ENCODE data around the gene SYT7.

SYT7 gene

GRCh38 chr11:61609000-61609979, 28.4 kb upstream of the SYT7 start:
- no peak for DNase-seq

GRCh38 chr11:61607920-61608599, 27.2 kb upstream of the SYT7 start:
- no peak for DNase-seq

DNA sequence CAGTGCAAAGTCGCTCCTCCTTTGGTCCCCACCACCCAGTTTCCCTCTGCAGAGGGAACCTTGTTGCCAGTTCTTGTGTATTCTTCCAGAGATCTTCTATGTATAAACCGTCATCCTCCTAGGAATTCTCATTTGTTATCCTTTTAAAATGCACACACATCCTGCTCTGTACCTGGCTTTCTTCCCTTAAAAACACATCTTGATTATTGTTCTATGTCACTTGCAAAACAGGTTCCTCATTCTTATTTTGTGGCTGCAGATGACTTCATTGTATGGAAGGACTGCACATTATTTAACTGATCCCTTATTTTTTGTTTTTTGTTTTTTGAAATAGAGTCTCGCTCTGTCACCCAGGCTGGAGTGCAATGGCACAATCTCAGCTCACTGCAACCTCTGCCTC, 26.6 kb upstream of the SYT7 start:
- no peak for DNase-seq

GRCh38 chr11:61603667-61604066, 22.8 kb upstream of the SYT7 start:
- DNase-seq, result no peak

- DNase-seq, result peak; percentile 28
These were observed 22.1 kb upstream of the SYT7 start for GRCh38 chr11:61602775-61603569.

DNA sequence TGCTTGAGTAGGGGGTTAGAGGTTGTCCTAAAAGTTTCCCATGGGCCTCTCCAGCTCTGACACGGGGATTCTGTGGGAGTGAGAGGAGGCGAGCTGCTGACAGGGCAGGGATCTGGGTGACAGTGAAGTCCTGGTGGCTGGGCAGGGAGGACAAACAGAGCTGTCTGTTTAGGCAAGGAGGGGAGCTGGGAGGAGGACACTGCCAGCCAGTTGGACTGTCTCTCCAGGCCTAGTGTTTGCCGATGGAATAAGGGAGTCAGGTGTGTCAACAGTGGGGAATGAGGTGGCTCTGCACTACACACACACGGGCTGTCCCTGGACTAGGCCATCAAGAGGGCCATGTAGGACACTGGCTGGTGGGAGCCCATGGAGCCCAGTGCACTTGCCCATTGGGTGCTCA, 20.6 kb upstream of the SYT7 start:
- DNase-seq, result no peak

- DNase-seq, result no peak
These were observed 19.3 kb upstream of the SYT7 start for GRCh38 chr11:61599968-61600710.

DNA sequence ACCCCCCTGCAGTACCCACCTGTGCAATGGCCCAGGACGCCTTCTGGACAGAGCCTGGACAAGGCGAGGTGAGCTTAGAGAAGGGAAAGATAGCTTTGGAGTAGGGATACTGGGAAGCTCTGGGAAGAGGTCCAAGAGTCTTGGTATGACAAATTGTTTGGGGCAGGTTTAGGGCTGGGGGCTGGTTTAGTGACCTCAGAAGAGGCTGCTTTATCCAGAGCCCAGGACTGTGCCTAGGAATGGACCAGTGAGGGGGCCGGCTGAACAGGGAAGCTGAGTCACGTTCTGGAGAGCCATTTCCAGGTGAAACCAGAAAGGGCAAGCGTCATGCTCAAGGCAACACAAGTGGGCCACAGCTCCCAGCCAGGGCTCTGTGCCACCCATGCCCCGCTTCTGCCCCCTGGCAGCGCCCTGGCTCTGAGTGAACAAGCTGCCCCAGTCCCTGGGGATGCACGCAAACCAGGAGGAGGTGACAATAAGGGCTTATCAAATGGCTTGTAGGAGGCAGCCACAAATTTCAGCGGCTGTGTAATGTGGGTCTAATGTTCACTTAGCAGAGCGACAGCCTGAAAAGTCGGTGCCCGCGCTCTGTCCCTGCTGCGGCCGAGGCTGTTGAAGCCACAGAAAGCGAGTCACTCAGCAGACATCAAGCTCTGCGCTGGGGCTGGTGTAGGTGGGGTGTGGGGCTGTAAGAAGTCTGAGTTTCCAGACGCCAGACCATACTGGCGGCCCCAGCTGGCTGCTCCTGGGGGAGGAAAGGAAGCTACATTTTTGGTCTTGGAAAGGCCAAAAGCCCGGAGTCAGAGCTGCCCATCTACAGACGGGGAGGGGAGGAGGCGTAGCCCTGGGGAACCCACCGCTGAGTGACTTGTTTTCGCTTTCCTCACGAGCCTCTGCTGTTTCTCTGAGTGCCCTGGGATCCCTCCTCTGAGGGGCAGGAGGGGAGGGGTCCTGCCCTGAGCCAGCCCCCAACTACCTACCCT, 18.3 kb upstream of the SYT7 start:
- peak; percentile 32 for DNase-seq

GRCh38 chr11:61598374-61598773, 17.5 kb upstream of the SYT7 start:
- DNase-seq, result no peak

DNA sequence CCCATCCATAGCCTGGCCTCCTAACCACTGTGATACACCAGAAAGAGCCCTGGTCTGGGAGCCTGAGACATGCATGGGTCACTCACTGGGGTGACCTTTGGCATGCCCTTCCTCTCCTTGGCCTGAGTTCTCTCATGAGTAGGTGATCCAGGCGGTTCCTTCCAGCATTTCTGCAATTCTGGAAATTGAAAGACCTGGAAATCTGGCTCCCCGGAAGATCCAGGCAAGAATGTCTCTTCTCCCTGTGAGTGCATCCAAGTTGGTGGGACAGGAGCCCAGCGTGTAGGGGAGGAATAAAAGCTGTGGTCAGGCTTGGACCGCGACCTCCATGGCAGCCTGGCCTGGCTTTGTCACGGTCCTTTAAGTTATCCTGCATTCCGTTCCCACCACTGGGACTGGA, 16.1 kb upstream of the SYT7 start:
- no peak for DNase-seq

GRCh38 chr11:61596542-61596941, 15.7 kb upstream of the SYT7 start:
- DNase-seq, result no peak

DNA sequence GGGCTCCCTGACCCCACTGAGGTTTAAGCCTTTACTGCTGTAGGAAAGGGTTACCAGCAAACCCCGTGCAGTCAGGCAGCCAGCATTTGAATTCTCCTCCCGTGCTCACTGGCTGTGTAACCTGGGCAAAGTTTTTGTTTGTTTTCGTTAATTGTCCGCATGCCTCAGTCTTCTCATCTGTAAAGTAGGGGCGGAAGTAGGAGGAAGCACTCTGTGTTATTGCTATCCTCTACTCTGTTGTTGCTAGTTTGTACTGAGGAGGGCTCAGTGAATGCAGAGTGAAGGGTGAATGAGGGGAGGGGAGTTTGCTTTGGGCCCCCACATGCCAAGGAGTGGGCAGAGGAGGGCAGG, 14.0 kb upstream of the SYT7 start:
- no peak for DNase-seq

DNA sequence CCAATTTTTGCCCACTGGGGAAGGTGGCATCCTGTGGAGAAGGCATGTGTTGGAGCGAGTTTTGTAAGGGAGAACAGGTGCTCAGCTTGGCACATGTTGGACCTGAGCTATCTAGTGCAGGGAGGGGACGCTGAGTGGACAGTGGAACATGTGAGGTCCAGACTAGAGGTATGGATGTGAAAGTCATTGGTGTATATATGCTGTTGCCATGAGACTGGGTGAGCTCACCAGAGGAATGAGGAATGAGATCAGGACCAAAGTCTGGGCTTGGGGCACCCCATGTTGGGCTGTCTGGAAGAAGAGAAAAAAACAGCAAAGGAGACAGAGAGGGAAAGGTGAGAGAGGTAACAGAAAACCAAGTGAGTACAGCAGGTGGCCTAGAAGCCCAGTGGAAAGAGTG, 12.3 kb upstream of the SYT7 start:
- no peak for DNase-seq

DNA sequence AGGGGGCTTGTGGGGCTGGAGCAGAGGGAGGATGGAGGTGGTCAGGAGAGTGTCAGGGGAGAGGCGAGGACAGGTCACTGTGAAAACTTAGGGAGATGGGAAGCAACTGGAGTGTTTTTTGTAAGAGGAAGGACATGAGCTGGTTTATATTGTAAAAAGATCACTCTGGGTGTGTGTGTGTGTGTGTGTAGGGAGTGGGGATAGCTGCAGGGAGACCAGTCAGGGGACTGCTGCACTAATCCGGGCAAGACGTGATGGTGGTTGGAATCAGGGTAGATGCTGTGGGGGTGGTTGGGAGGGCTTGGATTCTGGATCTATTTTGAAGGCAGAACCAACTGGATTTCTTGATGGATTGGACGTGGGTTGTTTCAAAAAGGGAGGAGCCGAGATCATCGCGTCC, 11.3 kb upstream of the SYT7 start:
- no peak for DNase-seq

- no peak for DNase-seq
These were observed 9.1 kb upstream of the SYT7 start for GRCh38 chr11:61589961-61590360.

- DNase-seq, result no peak
These were observed 7.9 kb upstream of the SYT7 start for GRCh38 chr11:61588728-61589191.

GRCh38 chr11:61587951-61588727, 7.3 kb upstream of the SYT7 start:
- DNase-seq, result peak; percentile 59

GRCh38 chr11:61587541-61587941, 6.7 kb upstream of the SYT7 start:
- DNase-seq, result peak; percentile 22

GRCh38 chr11:61586792-61587430, 6.0 kb upstream of the SYT7 start:
- no peak for DNase-seq

DNA sequence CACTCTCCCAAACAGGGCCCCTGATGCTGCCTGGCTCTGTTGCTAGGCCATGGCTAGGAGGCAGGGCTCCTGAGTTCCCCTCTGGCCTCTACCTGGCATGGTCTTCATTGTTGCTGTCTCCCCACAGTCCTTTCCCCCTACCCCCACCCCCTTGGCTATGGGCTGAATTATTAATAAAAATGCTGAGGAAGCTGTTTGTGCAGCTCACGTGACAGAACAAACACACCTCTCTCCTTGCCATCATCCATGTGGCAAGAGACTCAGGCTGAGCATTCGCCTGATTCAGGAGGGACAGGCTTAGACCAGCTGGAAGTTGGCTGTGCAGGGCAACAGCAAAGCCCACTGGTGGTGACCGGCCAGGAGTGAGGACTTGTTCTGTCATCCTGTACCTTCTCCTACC, 4.2 kb upstream of the SYT7 start:
- DNase-seq, result no peak

All from NCI-H2227 treated with DMSO at 0.1 percent for 48 hours (cell line).